Nephron progenitor cell (in vitro differentiated cells): ENCODE data around the gene CD248.

Experiments used
- DNase-seq: peaks from one replicate; pipeline ENCODE4 v3.0.0; 2021
- H3K27ac Mint-ChIP-seq: 2 replicates; pipeline ENCODE4 v1.8.0; 2021; ENCODE audit warnings: mild to moderate bottlenecking, moderate library complexity, mixed read lengths
- H3K27me3 Mint-ChIP-seq: 2 replicates; pipeline ENCODE4 v1.8.0; 2021; ENCODE audit warnings: mild to moderate bottlenecking, low read depth, mixed read lengths; ENCODE audit not compliant: poor library complexity
- H3K36me3 Mint-ChIP-seq: 2 replicates; pipeline ENCODE4 v1.8.0; 2021; ENCODE audit warnings: low read depth, mixed read lengths
- H3K4me1 Mint-ChIP-seq: 2 replicates; pipeline ENCODE4 v1.8.0; 2021; ENCODE audit warnings: mixed read lengths
- H3K4me3 Mint-ChIP-seq: 2 replicates; pipeline ENCODE4 v1.8.0; 2021; ENCODE audit warnings: mild to moderate bottlenecking, moderate library complexity, mixed read lengths
- H3K9me3 Mint-ChIP-seq: 2 replicates; pipeline ENCODE4 v1.8.0; 2021; ENCODE audit warnings: mild to moderate bottlenecking, moderate library complexity, mixed read lengths
- CTCF ChIP-seq: fragments of 200-600 bp; sonication (generic); IDR thresholded peaks from 2 replicates; pipeline ENCODE4 v1.5.0; 2021; ENCODE audit warnings: antibody characterized with exemption

CD248 gene

GRCh38 chr11:66337103-66337899 lies 20.5 kb upstream of the CD248 start:
- no peak for DNase-seq
- peaks cover 26% of the 10 kb centered on the region for H3K4me1 Mint-ChIP-seq
- no peak for TF ChIP-seq CTCF
- H3K9me3 Mint-ChIP-seq = no peaks in the 10 kb centered on the region
- H3K4me3 Mint-ChIP-seq = no peak overlapping the region
- peaks cover 11% of the 10 kb centered on the region for H3K36me3 Mint-ChIP-seq
- no peaks in the 10 kb centered on the region for H3K27me3 Mint-ChIP-seq
- peak overlapping the region; percentile 83 for H3K27ac Mint-ChIP-seq

- peak within 1 kb of the TSS; percentile 90 for H3K4me3 Mint-ChIP-seq
- no peaks in the 10 kb centered on the region for H3K27me3 Mint-ChIP-seq
- peak; percentile 62 for DNase-seq
- H3K36me3 Mint-ChIP-seq = peaks cover 3% of the 10 kb centered on the region
- TF ChIP-seq CTCF = peak; percentile 30
- H3K9me3 Mint-ChIP-seq = no peaks in the 10 kb centered on the region
- H3K27ac Mint-ChIP-seq = peak within 1 kb of the TSS; percentile 87
- peaks cover 26% of the 10 kb centered on the region for H3K4me1 Mint-ChIP-seq
Observed at GRCh38 chr11:66336234-66337102, 19.6 kb upstream of the CD248 start, which contains the start of gene RIN1. Gene RIN1, minus strand, starts transcription at chr11:66336434. Its CDS starts 32 bp downstream, at chr11:66336402.

GRCh38 chr11:66335531-66336233 lies 18.8 kb upstream of the CD248 start:
- Mint-ChIP-seq H3K9me3 (no peaks in the 10 kb centered on the region), H3K27me3 (no peaks in the 10 kb centered on the region), H3K4me3 (peak overlapping the region; percentile 90), H3K36me3 (no peaks in the 10 kb centered on the region), H3K4me1 (peaks cover 27% of the 10 kb centered on the region), H3K27ac (no peak overlapping the region)
- peak; percentile 59 for DNase-seq
- no peak for TF ChIP-seq CTCF

GRCh38 chr11:66334605-66335442 lies 18.0 kb upstream of the CD248 start:
- no peaks in the 10 kb centered on the region for H3K9me3 Mint-ChIP-seq
- no peaks in the 10 kb centered on the region for H3K36me3 Mint-ChIP-seq
- no peak for DNase-seq
- no peak overlapping the region for H3K27ac Mint-ChIP-seq
- H3K27me3 Mint-ChIP-seq = no peaks in the 10 kb centered on the region
- peak overlapping the region; percentile 68 for H3K4me3 Mint-ChIP-seq
- peaks cover 35% of the 10 kb centered on the region for H3K4me1 Mint-ChIP-seq
- TF ChIP-seq CTCF = no peak

GRCh38 chr11:66333896-66334604 lies 17.2 kb upstream of the CD248 start:
- DNase-seq = no peak
- no peaks in the 10 kb centered on the region for H3K9me3 Mint-ChIP-seq
- no peaks in the 10 kb centered on the region for H3K36me3 Mint-ChIP-seq
- H3K4me3 Mint-ChIP-seq = peak overlapping the region; percentile 56
- H3K27me3 Mint-ChIP-seq = no peaks in the 10 kb centered on the region
- peaks cover 35% of the 10 kb centered on the region for H3K4me1 Mint-ChIP-seq
- no peak for TF ChIP-seq CTCF
- no peak overlapping the region for H3K27ac Mint-ChIP-seq
